Mucosa of stomach (tissue), 1 donor: ENCODE data around the gene PHTF2.
"Not testable (repeated sequence)": the region's sequence is repeated elsewhere in the genome, so short reads cannot be mapped to it uniquely, and the experiment has no call there.

Experiments
- H3K27me3 ChIP-seq: one replicate; pipeline ENCODE4 v1.7.0; 2013; ENCODE audit warnings: mild to moderate bottlenecking, low read length; ENCODE audit not compliant: control insufficient read depth, insufficient read depth
- H3K36me3 ChIP-seq: one replicate; pipeline ENCODE4 v1.7.0; 2013; ENCODE audit warnings: low read length; ENCODE audit not compliant: control insufficient read depth, insufficient read depth
- H3K4me1 ChIP-seq: one replicate; pipeline ENCODE4 v1.7.0; 2013; ENCODE audit warnings: mild to moderate bottlenecking, low read length; ENCODE audit not compliant: control insufficient read depth, insufficient read depth
- H3K4me3 ChIP-seq: one replicate; pipeline ENCODE4 v1.7.0; 2013; ENCODE audit warnings: low read length
- H3K9ac ChIP-seq: one replicate; pipeline ENCODE4 v1.7.0; 2013; ENCODE audit warnings: mild to moderate bottlenecking, low read length, moderate library complexity
- H3K9me3 ChIP-seq: one replicate; pipeline ENCODE4 v1.7.0; 2013; ENCODE audit warnings: mild to moderate bottlenecking, low read length, moderate library complexity; ENCODE audit not compliant: control insufficient read depth
- donor health status: Pancreatic carcinoma.

The PHTF2 gene

DNA sequence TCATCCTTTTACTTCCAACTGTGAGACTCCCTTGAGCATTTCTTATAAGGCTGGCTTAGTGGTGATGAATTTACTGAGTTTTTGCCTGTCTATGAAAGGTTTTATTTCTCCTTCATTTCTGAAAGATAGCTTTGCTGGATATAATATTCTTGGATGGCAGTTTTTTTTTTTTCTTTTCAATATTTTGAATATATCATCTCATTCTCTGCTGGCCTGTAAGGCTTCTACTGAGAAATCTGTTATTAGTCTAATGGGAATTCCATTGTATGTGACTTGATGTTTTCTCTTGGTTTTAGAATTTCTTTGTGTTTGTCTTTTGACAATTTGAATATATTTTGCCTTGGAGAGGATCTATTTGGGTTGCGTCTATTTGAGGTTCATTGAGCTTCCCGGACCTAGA, 22.4 kb downstream of the PHTF2 start:
- no peak overlapping the region for H3K4me3 ChIP-seq
- H3K36me3 ChIP-seq = no peaks in the 10 kb centered on the region
- no peaks in the 10 kb centered on the region for H3K4me1 ChIP-seq
- H3K9ac ChIP-seq = no peak overlapping the region
- H3K27me3 ChIP-seq = no peaks in the 10 kb centered on the region
- H3K9me3 ChIP-seq = peaks cover 8% of the 10 kb centered on the region

DNA sequence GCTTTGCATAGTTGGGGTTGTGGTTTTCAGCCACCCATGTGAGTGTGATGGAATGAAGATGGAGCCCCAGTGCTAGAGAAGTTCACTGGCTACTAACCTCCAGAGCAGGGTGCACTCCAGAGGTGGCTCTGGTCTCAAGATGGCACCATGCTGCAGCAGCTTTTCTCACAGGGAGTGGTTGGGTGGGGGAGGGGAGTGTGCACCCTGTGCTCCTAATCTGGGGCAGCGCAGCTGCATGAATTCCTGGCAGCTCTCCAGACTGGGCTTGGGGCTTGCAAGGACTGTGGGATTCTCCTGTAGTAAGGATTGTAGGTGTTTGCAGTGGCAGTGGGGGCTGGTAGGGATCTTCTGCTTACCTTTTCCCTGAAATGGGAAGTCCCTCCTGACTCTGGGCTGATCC, 23.7 kb downstream of the PHTF2 start:
- H3K9ac ChIP-seq = no peak overlapping the region
- H3K9me3 ChIP-seq = peaks cover 8% of the 10 kb centered on the region
- no peaks in the 10 kb centered on the region for H3K36me3 ChIP-seq
- H3K4me3 ChIP-seq = no peak overlapping the region
- H3K27me3 ChIP-seq = no peaks in the 10 kb centered on the region
- H3K4me1 ChIP-seq = no peaks in the 10 kb centered on the region

DNA sequence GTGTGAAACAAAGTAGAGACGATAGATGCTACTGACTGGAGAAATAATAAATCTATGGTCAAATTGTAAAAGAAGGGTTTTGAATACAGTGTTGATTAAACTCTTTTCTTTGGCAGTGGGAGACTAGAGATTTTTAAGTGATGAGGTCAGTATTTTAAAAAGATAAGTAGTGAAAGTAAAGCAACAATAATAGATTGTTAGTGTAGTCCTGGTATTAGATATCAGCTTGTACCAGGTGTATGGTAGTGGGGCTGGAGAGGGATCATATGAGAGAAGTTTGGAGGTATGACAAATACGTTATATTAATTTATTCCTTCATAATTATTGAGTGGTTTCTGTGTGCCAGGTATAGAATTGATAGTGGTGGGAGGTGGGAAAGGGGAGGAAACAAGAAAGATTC, 25.2 kb downstream of the PHTF2 start:
- H3K9me3 ChIP-seq = peaks cover 8% of the 10 kb centered on the region
- H3K4me1 ChIP-seq = no peaks in the 10 kb centered on the region
- H3K36me3 ChIP-seq = no peaks in the 10 kb centered on the region
- H3K9ac ChIP-seq = no peak overlapping the region
- H3K4me3 ChIP-seq = no peak overlapping the region
- H3K27me3 ChIP-seq = no peaks in the 10 kb centered on the region

DNA sequence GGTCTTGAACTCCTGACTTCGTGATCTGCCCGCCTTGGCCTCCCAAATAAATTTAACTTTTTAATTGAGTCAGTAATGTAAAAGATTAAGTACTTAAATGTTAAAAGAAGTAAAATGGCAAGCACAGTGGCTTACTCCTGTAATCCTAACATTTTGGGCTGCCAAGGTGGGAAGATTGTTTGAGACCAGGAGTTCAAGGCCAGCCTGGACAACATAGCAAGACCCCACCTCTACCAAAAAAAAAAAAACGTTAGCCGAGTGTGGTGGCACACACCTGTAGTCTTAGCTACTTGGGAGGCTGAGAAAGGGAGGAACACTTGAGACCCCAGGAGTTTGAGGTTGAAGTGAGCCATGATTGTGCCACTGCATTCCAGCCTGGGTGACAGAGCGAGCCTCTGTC, 26.1 kb downstream of the PHTF2 start:
- H3K9me3 ChIP-seq = peaks cover 8% of the 10 kb centered on the region
- no peak overlapping the region for H3K9ac ChIP-seq
- H3K27me3 ChIP-seq = no peaks in the 10 kb centered on the region
- H3K36me3 ChIP-seq = no peaks in the 10 kb centered on the region
- H3K4me3 ChIP-seq = no peak overlapping the region
- H3K4me1 ChIP-seq = no peaks in the 10 kb centered on the region

DNA sequence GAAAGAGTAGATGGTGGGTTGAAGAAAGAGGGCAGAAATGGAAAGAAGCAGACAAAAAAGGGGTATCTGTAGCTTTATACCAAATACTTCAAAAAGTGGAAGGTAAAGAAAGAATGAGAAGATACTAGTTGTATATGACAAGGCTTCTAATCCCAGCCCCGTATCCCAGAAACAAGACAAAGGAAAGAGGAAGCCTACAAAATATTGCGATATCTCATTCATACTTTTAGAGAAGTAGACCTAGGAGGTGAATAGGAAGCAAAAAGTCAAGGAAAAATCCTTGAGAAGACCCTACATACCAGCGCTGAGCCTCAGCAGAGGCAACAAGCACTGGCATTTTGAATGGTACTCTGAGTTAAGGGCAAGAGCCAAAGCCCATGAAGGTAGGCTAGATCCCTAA, 26.6 kb downstream of the PHTF2 start:
- Histone ChIP-seq H3K4me1 (no peaks in the 10 kb centered on the region), H3K9me3 (peaks cover 8% of the 10 kb centered on the region), H3K27me3 (no peaks in the 10 kb centered on the region), H3K36me3 (no peaks in the 10 kb centered on the region), H3K9ac (no peak overlapping the region), H3K4me3 (no peak overlapping the region)

DNA sequence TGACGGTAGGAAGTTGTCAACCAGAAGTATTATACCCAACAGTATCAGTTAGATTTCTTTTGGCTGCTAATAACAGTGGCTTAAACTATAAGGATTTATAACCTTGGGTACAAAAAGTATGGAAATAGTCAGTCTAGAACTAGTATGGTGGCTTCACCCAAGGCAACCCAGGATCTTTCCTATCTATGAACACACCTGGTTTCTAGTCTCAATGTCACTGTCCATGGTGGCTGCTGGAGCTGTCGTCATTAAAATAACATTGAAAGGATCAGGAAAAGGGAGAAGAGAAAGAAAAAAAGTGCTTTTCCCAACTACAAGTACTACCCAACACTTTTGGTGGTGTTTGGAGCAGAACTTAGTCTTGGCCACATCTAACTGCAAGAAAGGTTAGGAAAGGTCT, 27.7 kb downstream of the PHTF2 start:
- Histone ChIP-seq H3K9ac (no peak overlapping the region), H3K4me1 (no peaks in the 10 kb centered on the region), H3K36me3 (no peaks in the 10 kb centered on the region), H3K4me3 (no peak overlapping the region), H3K9me3 (peaks cover 7% of the 10 kb centered on the region), H3K27me3 (no peaks in the 10 kb centered on the region)

DNA sequence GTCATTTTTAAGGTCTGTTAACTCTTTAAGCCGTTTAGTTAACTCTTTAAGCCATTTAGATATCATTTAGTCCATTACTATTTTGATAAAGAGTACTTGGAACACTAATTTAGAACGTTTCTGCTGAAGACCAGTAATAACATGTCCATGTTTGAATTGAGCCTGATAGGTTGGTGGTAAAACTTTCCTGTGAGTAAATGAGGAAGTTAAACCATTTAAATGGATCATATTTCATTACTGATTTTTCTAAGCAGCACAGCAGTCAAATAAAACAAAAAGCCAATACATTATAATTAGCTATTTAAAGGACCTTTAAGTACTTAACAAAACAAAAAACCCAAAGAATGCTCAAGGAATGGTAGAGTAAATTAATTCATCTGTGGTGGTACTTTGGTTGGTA, 29.4 kb downstream of the PHTF2 start:
- Histone ChIP-seq H3K4me3 (no peak overlapping the region), H3K4me1 (no peaks in the 10 kb centered on the region), H3K9ac (no peak overlapping the region), H3K36me3 (no peaks in the 10 kb centered on the region), H3K27me3 (no peaks in the 10 kb centered on the region), H3K9me3 (no peaks in the 10 kb centered on the region)

DNA sequence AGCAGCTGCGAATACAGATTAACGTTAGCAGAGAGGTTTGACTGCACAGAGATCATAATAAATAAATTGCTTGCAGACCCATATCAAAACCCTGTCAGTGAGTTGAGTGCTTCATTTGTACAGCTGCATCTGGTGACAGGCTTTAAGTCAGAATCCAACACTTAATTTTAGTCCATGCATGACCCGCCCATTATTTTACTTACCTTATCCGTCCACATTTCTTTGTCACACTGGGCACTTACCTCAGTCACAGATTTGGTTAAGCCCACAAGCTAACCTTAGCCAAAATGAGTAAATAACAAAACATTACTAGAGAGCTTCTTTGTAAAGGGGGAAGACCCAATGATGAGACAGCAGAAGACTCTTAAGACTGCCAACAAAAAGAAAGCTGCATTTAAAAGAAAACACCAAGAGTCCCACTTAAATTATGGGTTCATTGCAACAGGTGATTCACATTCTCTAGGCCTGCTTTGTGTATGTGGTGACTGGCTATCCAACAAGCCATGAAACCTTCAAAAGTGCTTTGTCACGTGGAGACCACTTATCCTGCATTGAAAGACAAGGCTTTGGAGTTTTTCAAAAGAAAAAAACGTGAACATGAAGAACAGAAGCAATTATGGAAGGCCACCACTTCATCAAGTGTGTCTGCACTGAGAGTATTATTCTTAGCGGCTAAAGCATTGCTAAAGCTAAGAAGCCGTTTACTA, 32.2 kb downstream of the PHTF2 start:
- no peaks in the 10 kb centered on the region for H3K4me1 ChIP-seq
- no peaks in the 10 kb centered on the region for H3K36me3 ChIP-seq
- no peaks in the 10 kb centered on the region for H3K27me3 ChIP-seq
- H3K9me3 ChIP-seq = no peaks in the 10 kb centered on the region
- no peak overlapping the region for H3K4me3 ChIP-seq
- no peak overlapping the region for H3K9ac ChIP-seq

DNA sequence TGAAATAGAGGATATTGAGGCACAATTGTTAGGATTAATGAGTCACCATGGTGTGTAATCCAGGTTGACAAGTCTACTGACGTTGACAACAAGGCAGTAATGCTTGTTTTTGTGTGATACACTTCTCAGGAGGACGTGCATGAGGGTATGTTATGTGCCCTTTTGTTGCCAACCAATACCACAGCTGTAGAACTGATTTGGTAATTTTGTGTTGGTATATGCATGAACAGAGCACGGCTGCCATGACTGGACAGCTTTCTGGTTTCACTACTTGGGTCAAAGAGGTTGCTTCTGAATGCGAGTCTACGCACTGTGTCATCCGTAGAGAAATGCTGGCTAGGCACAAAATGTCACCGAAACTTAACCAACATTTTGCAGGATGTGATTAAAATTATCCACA, 32.9 kb downstream of the PHTF2 start:
- Histone ChIP-seq H3K4me1 (no peaks in the 10 kb centered on the region), H3K36me3 (no peaks in the 10 kb centered on the region), H3K9me3 (no peaks in the 10 kb centered on the region), H3K27me3 (no peaks in the 10 kb centered on the region), H3K4me3 (no peak overlapping the region), H3K9ac (no peak overlapping the region)

DNA sequence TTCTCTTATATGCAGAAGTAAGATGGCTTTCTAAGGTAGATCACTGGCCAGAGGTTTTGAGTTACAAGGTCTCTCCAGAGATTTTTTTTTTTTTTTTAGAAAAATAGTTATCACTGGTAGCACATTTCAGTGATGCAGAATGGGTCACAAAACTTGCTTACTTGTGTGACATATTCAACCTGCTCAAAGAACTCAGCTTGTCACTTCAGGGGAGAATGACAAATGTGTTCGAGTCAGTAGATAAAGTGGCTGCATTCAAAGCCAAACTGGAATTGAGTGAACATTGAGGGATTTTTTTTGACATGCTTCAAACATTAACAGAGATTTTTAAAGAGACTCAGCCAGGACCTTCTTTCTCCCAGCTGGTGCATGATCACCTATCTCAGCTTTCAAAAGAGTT, 33.4 kb downstream of the PHTF2 start:
- no peak overlapping the region for H3K4me3 ChIP-seq
- no peaks in the 10 kb centered on the region for H3K9me3 ChIP-seq
- peaks cover under 1% of the 10 kb centered on the region for H3K4me1 ChIP-seq
- no peak overlapping the region for H3K9ac ChIP-seq
- H3K27me3 ChIP-seq = no peaks in the 10 kb centered on the region
- H3K36me3 ChIP-seq = no peaks in the 10 kb centered on the region

DNA sequence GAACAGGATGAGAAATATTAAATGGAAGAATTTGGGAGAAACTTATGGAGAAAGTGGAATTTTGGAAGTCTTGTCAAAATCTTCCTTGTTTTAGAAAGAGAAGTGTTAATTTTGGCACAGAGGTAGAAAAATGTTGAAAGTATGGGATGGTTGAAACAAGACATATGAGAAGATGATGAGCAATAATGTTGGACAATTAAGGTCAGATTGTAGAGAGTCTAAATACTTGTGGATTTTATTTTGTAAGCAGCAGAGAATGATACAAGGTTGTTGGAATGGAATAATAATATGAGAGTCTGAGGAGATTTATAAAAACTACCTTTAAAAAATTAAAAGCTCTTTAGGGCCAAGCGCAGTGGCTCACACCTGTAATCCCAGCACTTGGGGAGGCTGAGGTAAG, 34.6 kb downstream of the PHTF2 start:
- Histone ChIP-seq H3K9me3 (no peaks in the 10 kb centered on the region), H3K36me3 (no peaks in the 10 kb centered on the region), H3K4me3 (no peak overlapping the region), H3K4me1 (peaks cover 4% of the 10 kb centered on the region), H3K27me3 (no peaks in the 10 kb centered on the region), H3K9ac (no peak overlapping the region)

DNA sequence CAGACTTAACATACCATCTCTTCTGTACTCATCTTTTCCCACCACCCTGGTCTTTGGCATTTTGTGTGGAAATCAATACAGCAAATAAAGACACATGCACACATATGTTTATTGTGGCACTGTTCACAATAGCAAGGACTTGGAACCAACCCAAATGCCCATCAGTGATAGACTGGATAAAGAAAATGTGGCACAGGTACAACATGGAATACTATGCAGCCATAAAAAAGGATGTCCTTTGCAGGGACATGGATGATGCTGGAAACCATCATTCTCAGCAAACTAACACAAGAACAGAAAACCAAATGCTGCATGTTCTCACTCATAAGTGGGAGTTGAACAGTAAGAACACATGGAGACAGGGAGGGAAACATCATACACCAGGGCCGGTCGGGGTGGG, 37.9 kb downstream of the PHTF2 start:
- H3K36me3 ChIP-seq, H3K9me3 ChIP-seq, H3K4me3 ChIP-seq, H3K27me3 ChIP-seq, H3K9ac ChIP-seq, H3K4me1 ChIP-seq: not testable (repeated sequence)

DNA sequence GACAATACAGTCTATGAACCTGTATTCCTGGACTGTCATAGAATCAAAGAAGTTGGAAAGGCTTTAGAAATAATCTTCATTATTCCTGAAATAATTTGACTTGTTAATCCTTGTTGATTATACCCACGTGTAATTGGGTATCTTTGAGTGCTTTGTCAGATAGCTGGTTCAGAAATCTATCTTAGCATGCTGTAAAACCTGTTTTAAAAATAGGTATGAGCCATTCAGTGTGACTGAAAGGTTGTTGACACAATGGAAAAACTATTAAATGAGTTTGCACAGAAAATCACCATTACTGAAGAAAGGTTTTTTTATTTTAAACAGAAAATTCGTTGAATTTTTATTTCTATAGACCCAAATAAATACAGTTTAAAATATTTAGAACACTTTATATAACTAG, 38.7 kb downstream of the PHTF2 start:
- Histone ChIP-seq H3K9me3 (no peaks in the 10 kb centered on the region), H3K27me3 (no peaks in the 10 kb centered on the region), H3K4me1 (peaks cover 4% of the 10 kb centered on the region), H3K36me3 (no peaks in the 10 kb centered on the region), H3K9ac (no peak overlapping the region), H3K4me3 (no peak overlapping the region)
